Osteoblast (primary cell): ENCODE measurements around the gene DUSP1. TPM values are rescaled to one million over a fixed set of nuclear protein-coding genes. Genes with fewer than 3 reads are reported as not detected.

ENCODE experiments used
- DNase-seq: peaks from one replicate; pipeline ENCODE4 v3.0.0; 2011; ENCODE audit warnings: low spot score, mixed read lengths; ENCODE audit not compliant: insufficient read length; ENCODE audit errors: missing footprints
- H2AFZ ChIP-seq: 2 replicates; pipeline ENCODE4 v1.6.0; 2011; ENCODE audit warnings: mild to moderate bottlenecking, low read length
- H3K27ac ChIP-seq: 2 replicates; pipeline ENCODE4 v1.5.1; 2011; ENCODE audit warnings: mild to moderate bottlenecking, low read depth, low read length, moderate library complexity
- H3K27me3 ChIP-seq: 2 replicates; pipeline ENCODE4 v1.6.0; 2012; ENCODE audit warnings: mild to moderate bottlenecking, control low read depth, inconsistent platforms, low read length, moderate library complexity; ENCODE audit not compliant: insufficient read depth
- H3K36me3 ChIP-seq: 2 replicates; pipeline ENCODE4 v1.5.1; 2011; ENCODE audit warnings: mild to moderate bottlenecking, low read length, control low read depth, moderate library complexity; ENCODE audit not compliant: insufficient read depth
- H3K4me1 ChIP-seq: 2 replicates; pipeline ENCODE4 v1.5.1; 2011; ENCODE audit warnings: mild to moderate bottlenecking, low read length, control low read depth, moderate library complexity; ENCODE audit not compliant: insufficient read depth
- H3K4me2 ChIP-seq: 2 replicates; pipeline ENCODE4 v1.6.0; 2011; ENCODE audit warnings: mild to moderate bottlenecking, low read length; ENCODE audit not compliant: insufficient read depth
- H3K4me3 ChIP-seq: fragments of 200-600 bp; sonication (generic); 3 replicates; pipeline ENCODE4 v1.5.1; 2012; ENCODE audit warnings: mild to moderate bottlenecking, low read length, inconsistent platforms; ENCODE audit not compliant: insufficient read depth
- H3K79me2 ChIP-seq: 2 replicates; pipeline ENCODE4 v1.6.0; 2012; ENCODE audit warnings: mild to moderate bottlenecking, low read length, control low read depth, inconsistent platforms; ENCODE audit not compliant: insufficient read depth
- H3K9me3 ChIP-seq: 2 replicates; pipeline ENCODE4 v1.5.1; 2011; ENCODE audit warnings: low read depth, low read length, control low read depth
- H4K20me1 ChIP-seq: 2 replicates; pipeline ENCODE4 v1.6.0; 2012; ENCODE audit warnings: mild to moderate bottlenecking, low read length, control low read depth; ENCODE audit not compliant: insufficient read depth
- CTCF ChIP-seq: IDR thresholded peaks from 2 replicates; pipeline ENCODE4 v1.5.1; 2011; ENCODE audit warnings: mild to moderate bottlenecking, low read depth, low read length, moderate library complexity; ENCODE audit errors: extremely low read depth
- total RNA-seq: library from RNA; depleted of rRNA; stranded (reverse); fragments of >200 nt; gene quantifications from 2 replicates; pipeline ENCODE4 v1.2.3, GENCODE V29; 2012

DUSP1 gene
- total RNA-seq, 1 donor: 74.6 TPM

- no peaks in the 10 kb centered on the region for H3K79me2 ChIP-seq
- H3K4me2 ChIP-seq: peak overlapping the region; percentile 80
- no peaks in the 10 kb centered on the region for H3K27me3 ChIP-seq
- H3K4me1 ChIP-seq: peaks cover 13% of the 10 kb centered on the region
- H3K9me3 ChIP-seq: no peaks in the 10 kb centered on the region
- peak overlapping the region; percentile 67 for H2AFZ ChIP-seq
- H3K4me3 ChIP-seq: peak overlapping the region; percentile 38
- no peak for TF ChIP-seq CTCF
- no peaks in the 10 kb centered on the region for H4K20me1 ChIP-seq
- peak; percentile 98 for DNase-seq
- no peaks in the 10 kb centered on the region for H3K36me3 ChIP-seq
- peak overlapping the region; percentile 92 for H3K27ac ChIP-seq
These were observed 12.7 kb downstream of the DUSP1 start for GRCh38 chr5:172758077-172758833.

- Histone ChIP-seq H3K27me3 (no peaks in the 10 kb centered on the region), H3K4me3 (peak overlapping the region; percentile 38), H3K9me3 (no peaks in the 10 kb centered on the region), H3K79me2 (no peaks in the 10 kb centered on the region), H4K20me1 (no peaks in the 10 kb centered on the region), H3K4me1 (peaks cover 13% of the 10 kb centered on the region), H2AFZ (peak overlapping the region; percentile 67), H3K4me2 (peak overlapping the region; percentile 80), H3K36me3 (no peaks in the 10 kb centered on the region), H3K27ac (peak overlapping the region; percentile 92)
- TF ChIP-seq CTCF: no peak
- no peak for DNase-seq
These were observed 13.5 kb downstream of the DUSP1 start for GRCh38 chr5:172757394-172758010.

GRCh38 chr5:172756764-172757393 lies 14.1 kb downstream of the DUSP1 start:
- peak overlapping the region; percentile 92 for H3K27ac ChIP-seq
- no peaks in the 10 kb centered on the region for H3K36me3 ChIP-seq
- peaks cover 13% of the 10 kb centered on the region for H3K4me1 ChIP-seq
- no peaks in the 10 kb centered on the region for H4K20me1 ChIP-seq
- H3K9me3 ChIP-seq: no peaks in the 10 kb centered on the region
- H2AFZ ChIP-seq: no peak overlapping the region
- no peak for TF ChIP-seq CTCF
- DNase-seq: no peak
- no peak overlapping the region for H3K4me3 ChIP-seq
- H3K79me2 ChIP-seq: no peaks in the 10 kb centered on the region
- H3K4me2 ChIP-seq: no peak overlapping the region
- no peaks in the 10 kb centered on the region for H3K27me3 ChIP-seq
